ENCODE measurements around the gene AUTS2. TPM values are rescaled to one million over a fixed set of nuclear protein-coding genes. Genes with fewer than 3 reads are reported as not detected.
A peak's percentile ranks its signal among the peaks of the same experiment; 100 is the strongest.

AUTS2 gene
- total and polyA plus RNA-seq, 5 donors = 7.0 to 15.4 (median 10.6) TPM

DNA sequence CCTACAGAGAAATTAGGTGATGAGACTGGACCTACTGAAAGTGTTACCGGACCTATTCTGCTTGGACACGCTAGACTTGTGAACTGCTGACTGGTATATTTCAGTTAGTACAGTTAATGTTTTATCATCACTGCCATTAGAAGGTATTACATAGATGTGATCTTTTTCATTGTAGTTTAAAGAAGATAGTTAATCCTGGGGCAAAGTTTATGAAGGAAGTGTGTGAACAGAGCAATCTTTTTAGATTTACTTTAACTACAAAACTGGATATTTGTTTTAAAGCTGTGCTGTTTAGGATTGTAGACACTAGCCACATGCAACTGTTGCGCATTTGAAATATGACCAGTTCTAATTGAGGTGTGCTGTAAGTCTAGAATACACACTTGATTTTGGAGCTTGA is 446.7 kb downstream of the AUTS2 start:
- intact Hi-C loops (cut with DNase I) = loop anchor here in 2 of 4 donors (5.0 to 10.0 kb wide), 3 partner anchors 110 to 652 kb away; no protein-coding TSS in a partner anchor
- H3K4me3 ChIP-seq (ENCODE audit: low read length) = no peak overlapping the region
- no peaks in the 10 kb centered on the region for H3K9me3 ChIP-seq (ENCODE audit: control insufficient read depth, low read length)
- no peaks in the 10 kb centered on the region for H3K27me3 ChIP-seq (ENCODE audit: control insufficient read depth, insufficient read depth)
- ATAC-seq = no peak
- WGBS = 99% methylated on average over 3 of the region's 3 CpGs
- no peak for DNase-seq
- H3K4me1 ChIP-seq (ENCODE audit: control insufficient read depth, insufficient read depth, low read length) = no peaks in the 10 kb centered on the region
- no peak overlapping the region for H3K27ac ChIP-seq (ENCODE audit: low read length)

- Histone ChIP-seq H3K27me3 (ENCODE audit: control insufficient read depth, insufficient read depth) (no peaks in the 10 kb centered on the region), H3K4me1 (ENCODE audit: control insufficient read depth, insufficient read depth, low read length) (no peaks in the 10 kb centered on the region), H3K4me3 (ENCODE audit: low read length) (no peak overlapping the region), H3K27ac (ENCODE audit: low read length) (no peak overlapping the region), H3K9me3 (ENCODE audit: control insufficient read depth, low read length) (no peaks in the 10 kb centered on the region)
- WGBS = 95% methylated on average over 1 of the region's 1 CpG
- intact Hi-C loops (cut with DNase I) = loop anchor here in 2 of 4 donors (10.0 kb wide), 2 partner anchors 107 to 647 kb away; no protein-coding TSS in a partner anchor
- no peak for DNase-seq
- no peak for ATAC-seq
Measured at GRCh38 chr7:70047384-70047783, 449.1 kb downstream of the AUTS2 start.

GRCh38 chr7:70047891-70048448 is 449.7 kb downstream of the AUTS2 start:
- Histone ChIP-seq H3K27ac (ENCODE audit: low read length) (no peak overlapping the region), H3K9me3 (ENCODE audit: control insufficient read depth, low read length) (no peaks in the 10 kb centered on the region), H3K4me3 (ENCODE audit: low read length) (no peak overlapping the region), H3K4me1 (ENCODE audit: control insufficient read depth, insufficient read depth, low read length) (no peaks in the 10 kb centered on the region), H3K27me3 (ENCODE audit: control insufficient read depth, insufficient read depth) (no peaks in the 10 kb centered on the region)
- intact Hi-C loops (cut with DNase I) = loop anchor here in 2 of 4 donors (10.0 kb wide), 2 partner anchors 107 to 647 kb away; no protein-coding TSS in a partner anchor
- DNase-seq (no peak), ATAC-seq (no peak)
- WGBS = 58% methylated on average over 3 of the region's 3 CpGs

DNA sequence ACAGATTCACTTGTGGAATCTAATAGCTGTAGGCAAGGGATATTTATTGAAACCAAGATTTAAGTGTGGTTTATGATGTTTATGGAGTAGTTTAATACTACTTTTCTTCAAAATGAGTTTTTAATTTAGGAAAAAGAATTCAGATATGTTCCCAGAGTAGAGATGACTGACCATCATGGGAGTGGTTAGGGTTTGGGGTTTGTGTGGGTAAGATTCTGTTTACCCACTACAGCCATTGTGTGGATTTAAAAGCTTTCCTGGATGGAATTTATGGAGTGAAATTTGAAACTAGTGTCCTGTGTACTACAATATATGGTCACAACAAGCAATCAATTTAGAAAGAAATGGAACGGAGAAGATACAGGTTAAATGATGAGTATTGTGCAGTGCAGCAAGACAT is 453.5 kb downstream of the AUTS2 start:
- DNase-seq = no peak
- WGBS = 93% methylated on average over 1 of the region's 1 CpG
- Histone ChIP-seq H3K4me3 (ENCODE audit: low read length) (no peak overlapping the region), H3K4me1 (ENCODE audit: control insufficient read depth, insufficient read depth, low read length) (no peaks in the 10 kb centered on the region), H3K27ac (ENCODE audit: low read length) (no peak overlapping the region), H3K27me3 (ENCODE audit: control insufficient read depth, insufficient read depth) (no peaks in the 10 kb centered on the region), H3K9me3 (ENCODE audit: control insufficient read depth, low read length) (no peaks in the 10 kb centered on the region)
- no peak for ATAC-seq
- intact Hi-C loops (cut with DNase I) = no loop called here

- H3K27me3 ChIP-seq (ENCODE audit: control insufficient read depth, insufficient read depth) = no peaks in the 10 kb centered on the region
- intact Hi-C loops (cut with DNase I) = no loop called here
- no peaks in the 10 kb centered on the region for H3K4me1 ChIP-seq (ENCODE audit: control insufficient read depth, insufficient read depth, low read length)
- ATAC-seq = no peak
- H3K9me3 ChIP-seq (ENCODE audit: control insufficient read depth, low read length) = no peaks in the 10 kb centered on the region
- no peak overlapping the region for H3K4me3 ChIP-seq (ENCODE audit: low read length)
- no peak overlapping the region for H3K27ac ChIP-seq (ENCODE audit: low read length)
- DNase-seq = no peak
Measured at GRCh38 chr7:70052691-70053090, 454.4 kb downstream of the AUTS2 start.

- 95% methylated on average over 2 of the region's 2 CpGs for WGBS
- H3K9me3 ChIP-seq (ENCODE audit: control insufficient read depth, low read length) = no peaks in the 10 kb centered on the region
- H3K27ac ChIP-seq (ENCODE audit: low read length) = no peak overlapping the region
- no peaks in the 10 kb centered on the region for H3K4me1 ChIP-seq (ENCODE audit: control insufficient read depth, insufficient read depth, low read length)
- intact Hi-C loops (cut with DNase I) = no loop called here
- no peaks in the 10 kb centered on the region for H3K27me3 ChIP-seq (ENCODE audit: control insufficient read depth, insufficient read depth)
- no peak for DNase-seq
- ATAC-seq = no peak
- no peak overlapping the region for H3K4me3 ChIP-seq (ENCODE audit: low read length)
Measured at GRCh38 chr7:70053421-70053820, 455.1 kb downstream of the AUTS2 start.

DNA sequence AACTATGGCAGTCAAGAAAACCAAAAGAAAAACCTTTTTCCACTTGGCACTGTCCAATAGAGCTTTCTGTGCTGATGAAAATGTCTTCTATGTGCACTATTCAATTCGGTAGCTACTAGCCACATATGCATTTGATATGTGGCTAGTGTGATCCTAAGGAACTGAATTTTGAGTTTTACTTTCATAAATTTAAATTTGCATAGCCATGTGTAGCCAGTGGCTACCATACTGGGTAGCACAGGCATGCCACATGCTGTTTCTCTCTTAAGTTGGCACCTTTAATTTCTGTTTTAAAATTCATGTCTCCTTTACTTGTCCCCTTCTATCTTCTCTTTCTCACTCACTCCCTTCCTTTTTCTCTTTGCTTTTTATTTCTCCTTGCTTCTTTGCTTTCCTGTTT is 455.7 kb downstream of the AUTS2 start:
- H3K9me3 ChIP-seq (ENCODE audit: control insufficient read depth, low read length) = no peaks in the 10 kb centered on the region
- WGBS = 84% methylated on average over 1 of the region's 1 CpG
- no peak for DNase-seq
- no peak overlapping the region for H3K27ac ChIP-seq (ENCODE audit: low read length)
- no peaks in the 10 kb centered on the region for H3K4me1 ChIP-seq (ENCODE audit: control insufficient read depth, insufficient read depth, low read length)
- ATAC-seq = no peak
- intact Hi-C loops (cut with DNase I) = no loop called here
- H3K27me3 ChIP-seq (ENCODE audit: control insufficient read depth, insufficient read depth) = no peaks in the 10 kb centered on the region
- no peak overlapping the region for H3K4me3 ChIP-seq (ENCODE audit: low read length)

DNA sequence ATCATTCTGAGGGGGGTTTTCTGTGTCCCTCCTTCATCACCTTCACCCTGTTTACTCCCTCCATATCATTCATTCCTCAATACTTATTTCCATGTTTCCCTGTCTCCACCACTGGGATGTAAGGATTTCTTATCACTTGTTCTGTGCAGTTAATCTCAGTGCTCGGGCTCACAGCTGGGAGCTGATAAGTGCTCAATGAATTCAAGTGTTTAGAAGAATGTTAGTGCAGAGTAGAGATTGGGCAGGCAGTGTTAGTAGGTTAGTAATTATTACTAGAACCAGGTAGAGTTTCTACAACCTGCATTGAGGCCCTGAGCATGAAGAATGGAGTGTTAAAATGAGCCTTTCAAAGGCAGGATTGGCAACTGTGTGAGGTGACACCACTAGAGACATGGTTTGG is 458.1 kb downstream of the AUTS2 start:
- no peaks in the 10 kb centered on the region for H3K9me3 ChIP-seq (ENCODE audit: control insufficient read depth, low read length)
- ATAC-seq (no peak), DNase-seq (no peak)
- no peak overlapping the region for H3K4me3 ChIP-seq (ENCODE audit: low read length)
- intact Hi-C loops (cut with DNase I) = no loop called here
- H3K4me1 ChIP-seq (ENCODE audit: control insufficient read depth, insufficient read depth, low read length) = no peaks in the 10 kb centered on the region
- H3K27me3 ChIP-seq (ENCODE audit: control insufficient read depth, insufficient read depth) = no peaks in the 10 kb centered on the region
- H3K27ac ChIP-seq (ENCODE audit: low read length) = no peak overlapping the region
- WGBS = 52% methylated on average over 1 of the region's 1 CpG

- Histone ChIP-seq H3K4me3 (ENCODE audit: low read length) (no peak overlapping the region), H3K9me3 (ENCODE audit: control insufficient read depth, low read length) (no peaks in the 10 kb centered on the region), H3K4me1 (ENCODE audit: control insufficient read depth, insufficient read depth, low read length) (no peaks in the 10 kb centered on the region), H3K27me3 (ENCODE audit: control insufficient read depth, insufficient read depth) (no peaks in the 10 kb centered on the region), H3K27ac (ENCODE audit: low read length) (no peak overlapping the region)
- intact Hi-C loops (cut with DNase I) = no loop called here
- no peak for DNase-seq
- no peak for ATAC-seq
- WGBS = 83% methylated on average over 6 of the region's 6 CpGs
Measured at GRCh38 chr7:70060298-70061068, 462.2 kb downstream of the AUTS2 start.

- no peak overlapping the region for H3K27ac ChIP-seq (ENCODE audit: low read length)
- no peaks in the 10 kb centered on the region for H3K27me3 ChIP-seq (ENCODE audit: control insufficient read depth, insufficient read depth)
- no peak overlapping the region for H3K4me3 ChIP-seq (ENCODE audit: low read length)
- no peak for DNase-seq
- intact Hi-C loops (cut with DNase I) = no loop called here
- ATAC-seq = no peak
- WGBS = 87% methylated on average over 6 of the region's 6 CpGs
- no peaks in the 10 kb centered on the region for H3K9me3 ChIP-seq (ENCODE audit: control insufficient read depth, low read length)
- no peaks in the 10 kb centered on the region for H3K4me1 ChIP-seq (ENCODE audit: control insufficient read depth, insufficient read depth, low read length)
Measured at GRCh38 chr7:70063371-70063770, 465.1 kb downstream of the AUTS2 start.

DNA sequence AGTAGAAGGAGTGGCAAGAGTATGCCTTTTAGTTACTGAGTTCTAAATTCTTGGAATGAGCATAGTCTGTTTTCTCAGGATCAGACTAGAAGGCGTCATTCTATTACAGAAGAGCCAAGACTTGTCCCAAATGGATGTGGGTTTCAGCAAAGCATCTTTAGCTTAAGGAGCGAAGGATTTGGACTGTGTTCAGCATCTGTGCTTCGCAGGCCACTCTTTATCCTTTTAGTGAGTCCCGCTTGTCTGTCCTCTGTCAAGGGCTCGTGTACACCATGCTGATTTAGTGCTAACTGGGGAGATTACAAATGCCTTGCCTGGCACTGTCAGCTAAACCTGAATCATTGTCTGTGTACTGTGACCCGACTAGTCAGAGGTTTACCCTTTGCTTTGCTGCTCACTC is 465.7 kb downstream of the AUTS2 start:
- no peak overlapping the region for H3K27ac ChIP-seq (ENCODE audit: low read length)
- WGBS = 56% methylated on average over 6 of the region's 6 CpGs
- H3K27me3 ChIP-seq (ENCODE audit: control insufficient read depth, insufficient read depth) = no peaks in the 10 kb centered on the region
- H3K4me1 ChIP-seq (ENCODE audit: control insufficient read depth, insufficient read depth, low read length) = no peaks in the 10 kb centered on the region
- ATAC-seq (peak; percentile 73), DNase-seq (no peak)
- no peaks in the 10 kb centered on the region for H3K9me3 ChIP-seq (ENCODE audit: control insufficient read depth, low read length)
- intact Hi-C loops (cut with DNase I) = no loop called here
- H3K4me3 ChIP-seq (ENCODE audit: low read length) = no peak overlapping the region

All from right cardiac atrium (tissue), 5 donors.